ENCODE data around the gene ITPK1.

- TF ChIP-seq CTCF (IDR thresholded peaks at IDR 0.05; ENCODE audit: low read depth, low read length) (no peak), EZH2phosphoT487 (IDR thresholded peaks at IDR 0.05; ENCODE audit: low read depth) (no peak)
Measured at GRCh38 chr14:93114713-93115068, 1.0 kb downstream of the ITPK1 start.
